ENCODE data around the gene FOSL2.
A peak's percentile ranks its signal among the peaks of the same experiment; 100 is the strongest.

Gene FOSL2

DNA sequence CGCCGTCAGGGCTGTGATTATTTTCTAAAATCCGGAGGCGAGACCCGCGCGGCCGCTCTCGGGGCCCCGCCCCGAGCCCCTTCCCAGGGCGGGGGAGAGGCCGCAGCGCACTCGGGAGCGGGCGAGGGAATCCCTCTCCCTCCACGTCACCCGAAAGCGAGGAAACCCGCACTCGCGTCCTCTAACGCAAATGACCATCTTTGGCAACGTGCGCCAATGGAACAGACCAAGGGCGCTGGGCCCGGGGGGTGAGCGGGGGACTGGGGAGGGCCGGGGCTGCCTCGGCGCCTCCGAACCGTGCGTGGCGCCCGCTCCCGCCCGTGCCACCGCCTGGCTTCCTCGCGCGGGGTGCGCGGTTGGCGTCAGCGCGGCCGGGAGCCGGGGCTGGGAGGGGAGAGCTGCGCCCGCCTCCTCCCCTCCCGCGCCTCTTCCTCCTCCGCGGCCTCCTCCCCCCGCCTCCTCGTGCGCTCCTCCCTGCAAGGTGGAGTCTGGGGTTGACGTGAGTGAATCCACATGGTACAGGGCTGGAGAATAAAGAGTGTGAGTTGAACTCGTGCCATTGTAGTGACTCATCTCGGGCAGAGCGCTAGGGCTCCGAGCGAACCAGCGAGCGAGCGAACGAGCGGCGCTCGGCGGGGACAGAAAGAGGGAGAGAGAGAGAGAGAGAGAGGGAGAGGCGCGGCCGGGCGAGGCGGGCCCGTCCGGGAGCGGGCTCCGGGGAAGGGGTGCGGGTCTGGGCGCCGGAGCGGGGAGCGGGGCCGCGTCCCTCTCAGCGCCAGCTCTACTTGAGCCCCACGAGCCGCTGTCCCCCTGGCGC, at the start of gene FOSL2:
Gene FOSL2 (plus strand): TSS at position 562 of the 817 bp plus-strand sequence. CDS start 863 bp downstream, outside the sequence.
- peak; percentile 99 for DNase-seq (ENCODE audit: low read depth)

DNA sequence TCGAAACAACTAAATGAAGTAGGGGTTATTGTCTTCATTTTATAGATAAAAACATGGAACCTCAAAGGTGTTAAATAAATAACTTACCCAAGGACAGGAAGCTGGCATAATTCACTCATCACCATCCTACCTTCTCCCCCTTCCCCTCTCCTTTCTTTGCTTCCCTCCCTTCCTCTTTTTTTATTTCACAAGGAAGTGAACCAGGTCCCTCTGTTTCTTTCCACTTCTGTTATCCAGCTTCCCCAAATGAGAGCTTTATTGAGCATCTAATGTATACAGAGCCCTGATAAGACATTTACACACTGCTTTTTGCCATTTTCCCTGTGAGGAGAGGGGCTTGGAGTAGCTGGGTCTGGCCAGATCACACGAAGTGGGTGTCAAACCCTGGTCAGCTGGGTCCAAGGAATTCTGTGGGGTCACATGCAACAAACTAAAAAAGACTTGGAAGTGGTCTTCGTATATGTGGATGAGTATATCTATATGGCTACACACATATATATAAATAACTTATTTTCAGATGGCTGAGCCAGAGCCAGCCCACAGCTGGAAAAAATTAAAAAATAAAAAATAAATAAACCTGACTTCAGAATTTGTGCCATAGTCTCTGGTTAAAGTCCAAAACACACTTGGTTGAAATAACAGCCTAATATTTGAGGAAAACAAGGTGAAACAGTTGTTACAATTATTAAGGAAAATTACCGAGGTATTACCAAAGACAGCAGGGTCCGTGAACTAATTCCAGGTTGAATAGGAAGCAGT, 49.3 kb upstream of the FOSL2 start:
- no peak for DNase-seq (ENCODE audit: low read depth)

DNA sequence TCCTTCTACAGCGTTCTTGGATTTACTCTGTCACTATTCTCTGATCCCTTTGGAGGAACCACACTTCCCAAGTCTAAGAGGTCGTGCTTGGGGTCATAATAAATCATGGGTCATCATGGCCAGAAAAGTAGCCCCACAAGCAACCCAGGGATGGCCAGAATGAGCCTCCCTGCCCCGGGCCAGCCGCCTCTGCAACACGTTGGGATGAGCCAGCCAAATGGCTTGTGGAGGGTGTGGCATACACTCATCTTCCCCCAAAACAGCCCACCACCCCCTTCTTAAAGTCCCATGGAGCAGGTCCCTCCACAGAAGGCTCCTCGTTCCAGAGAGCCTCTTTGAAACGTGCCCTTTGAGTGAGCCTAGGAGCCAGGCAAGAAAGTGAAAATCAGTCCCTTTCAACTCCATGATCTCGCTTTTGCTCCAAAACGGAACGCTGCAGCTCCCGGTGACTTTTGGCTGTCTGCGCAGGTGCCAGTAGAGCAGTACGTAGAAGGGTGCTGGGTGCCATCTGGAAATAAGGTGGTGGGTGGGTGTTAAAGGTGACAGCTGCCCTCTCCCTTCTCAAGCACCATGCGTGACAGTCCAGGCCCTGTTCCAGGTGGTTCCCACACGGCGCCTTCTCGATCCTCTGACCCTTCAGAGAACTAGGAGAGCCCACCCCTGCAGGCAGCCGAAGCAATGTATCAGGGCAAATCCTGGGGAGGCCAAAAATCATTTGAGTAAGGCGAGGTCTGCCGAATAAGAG, 48.5 kb upstream of the FOSL2 start:
- DNase-seq (ENCODE audit: low read depth) = no peak

DNA sequence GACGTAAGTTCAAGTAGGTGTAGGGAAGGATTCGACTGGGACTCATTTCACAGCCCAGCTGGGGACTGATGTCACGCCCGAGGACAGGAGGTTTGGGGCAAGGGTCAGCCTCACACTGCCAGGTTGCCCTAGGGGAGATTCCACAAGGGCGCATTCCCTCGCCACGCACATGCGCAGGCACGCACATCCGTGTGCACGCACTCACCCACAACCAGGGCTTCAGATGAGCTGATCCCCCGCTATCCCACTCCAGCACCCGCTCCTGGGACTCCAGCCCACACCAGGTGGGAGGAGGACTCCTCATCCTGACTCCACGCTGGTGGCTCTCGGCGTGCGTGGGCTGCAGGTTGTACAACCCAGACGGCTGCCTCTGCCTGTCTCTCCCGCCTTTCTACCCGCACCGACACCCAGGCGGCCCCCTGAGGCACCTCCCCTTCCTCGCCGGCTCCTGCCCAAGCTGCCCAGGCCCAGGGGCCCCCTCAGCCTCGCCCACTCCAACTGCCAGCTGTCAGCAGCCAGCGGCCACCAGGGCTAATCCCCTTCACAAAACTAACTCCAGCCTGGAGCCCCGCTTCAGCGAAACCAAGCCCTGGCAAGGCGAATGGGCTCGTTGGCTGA, 47.8 kb upstream of the FOSL2 start:
- DNase-seq (ENCODE audit: low read depth) = no peak

DNA sequence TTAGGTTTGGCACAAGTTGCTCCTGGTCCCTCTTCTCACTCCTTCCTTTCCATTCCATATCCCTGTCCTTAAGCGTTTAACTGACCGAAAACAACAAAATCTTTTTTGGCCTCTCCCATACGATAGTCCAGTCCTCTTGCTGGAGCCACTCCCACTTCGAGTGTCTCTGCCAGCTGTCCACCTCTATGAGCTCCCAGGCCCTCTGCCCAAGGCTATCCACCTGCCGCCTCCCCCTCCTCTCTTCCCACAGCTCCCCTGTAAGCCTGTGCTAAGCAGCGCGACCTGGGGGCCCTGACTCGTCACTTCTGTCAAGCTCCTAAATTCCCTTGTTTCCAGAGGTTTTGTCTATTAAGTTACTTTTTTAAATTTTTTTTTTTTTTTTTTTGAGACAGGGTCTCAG, 47.0 kb upstream of the FOSL2 start:
- DNase-seq (ENCODE audit: low read depth) = no peak

DNA sequence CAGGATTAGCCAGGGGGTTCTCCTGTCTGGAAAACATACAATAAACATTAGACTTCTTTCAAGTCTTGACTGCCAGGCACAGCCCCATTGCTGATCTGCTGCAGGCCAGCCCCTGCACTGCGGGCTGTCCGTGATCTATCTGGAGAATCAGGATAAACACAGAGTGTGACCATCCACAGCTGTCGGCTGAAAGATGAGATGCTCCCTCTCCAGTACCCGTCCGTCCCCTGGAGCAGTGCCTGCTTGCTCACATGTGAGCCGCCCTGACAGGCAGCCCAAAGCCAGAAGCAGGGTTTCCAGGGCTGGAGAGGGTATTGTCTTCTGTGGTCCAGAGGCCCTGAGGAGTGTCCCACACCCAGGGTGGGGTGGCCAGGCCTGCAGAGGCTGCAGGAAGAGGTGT, 46.1 kb upstream of the FOSL2 start:
- DNase-seq (ENCODE audit: low read depth) = no peak

DNA sequence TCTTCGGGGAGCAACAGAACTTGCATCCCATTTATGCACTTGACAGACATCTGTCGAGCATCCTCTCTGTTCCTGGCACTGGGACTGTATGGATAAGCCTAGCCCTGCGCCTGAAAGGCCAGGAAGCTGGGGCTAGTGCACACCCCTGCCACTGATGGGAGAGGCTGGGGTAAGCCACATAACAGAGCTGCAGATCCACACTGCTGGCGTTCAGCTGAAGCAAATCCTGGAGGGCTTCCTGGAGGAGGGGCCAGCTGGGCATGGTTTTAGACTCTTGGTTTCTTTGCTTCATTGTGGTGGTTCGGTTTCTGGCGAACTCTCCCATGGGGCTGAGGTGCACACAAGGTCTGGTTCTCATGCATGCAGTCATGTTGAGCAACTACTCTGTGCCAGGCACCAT, 45.5 kb upstream of the FOSL2 start:
- DNase-seq (ENCODE audit: low read depth) = no peak

DNA sequence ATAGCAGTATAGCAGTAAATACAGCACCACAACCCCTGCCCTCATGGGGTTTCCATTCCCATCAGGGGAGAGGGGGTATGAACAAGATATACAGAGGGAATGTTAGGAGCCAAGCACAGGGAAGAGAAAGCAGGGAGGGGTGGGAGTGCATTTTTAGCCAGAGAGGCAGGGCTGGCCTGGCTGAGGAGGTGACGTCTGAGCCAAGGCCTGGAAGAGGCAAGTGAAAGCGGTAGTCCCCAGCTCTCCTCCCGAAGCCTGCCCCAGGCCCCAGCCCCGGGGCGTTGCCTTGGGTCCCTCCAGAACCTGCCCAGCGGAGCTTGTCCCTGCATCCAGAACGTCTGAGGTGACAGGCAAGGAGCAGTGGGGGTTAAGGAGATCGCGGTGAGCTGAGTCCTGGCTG, 45.1 kb upstream of the FOSL2 start:
- DNase-seq (ENCODE audit: low read depth) = no peak

DNA sequence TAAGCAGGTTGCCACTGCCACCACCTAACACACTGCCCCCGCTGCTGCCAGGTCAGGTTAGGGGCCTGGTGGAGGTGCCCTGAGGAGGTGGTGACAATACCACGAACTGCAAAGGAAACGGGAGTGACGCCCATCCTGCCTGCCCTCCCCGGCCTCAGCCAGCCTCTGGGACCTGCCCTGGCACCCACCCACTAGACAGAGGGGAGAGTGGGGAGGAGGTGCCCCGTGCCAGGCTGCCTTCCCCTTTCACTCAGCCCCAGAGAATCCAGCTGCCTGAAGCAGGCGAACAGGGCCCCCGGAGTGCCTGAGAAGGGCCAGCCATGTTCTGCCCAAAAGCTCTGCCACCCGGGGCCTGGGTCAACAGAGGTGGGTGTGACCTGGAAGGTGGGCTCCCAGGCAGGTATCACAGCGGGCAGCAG, 44.5 kb upstream of the FOSL2 start:
- DNase-seq (ENCODE audit: low read depth) = no peak

DNA sequence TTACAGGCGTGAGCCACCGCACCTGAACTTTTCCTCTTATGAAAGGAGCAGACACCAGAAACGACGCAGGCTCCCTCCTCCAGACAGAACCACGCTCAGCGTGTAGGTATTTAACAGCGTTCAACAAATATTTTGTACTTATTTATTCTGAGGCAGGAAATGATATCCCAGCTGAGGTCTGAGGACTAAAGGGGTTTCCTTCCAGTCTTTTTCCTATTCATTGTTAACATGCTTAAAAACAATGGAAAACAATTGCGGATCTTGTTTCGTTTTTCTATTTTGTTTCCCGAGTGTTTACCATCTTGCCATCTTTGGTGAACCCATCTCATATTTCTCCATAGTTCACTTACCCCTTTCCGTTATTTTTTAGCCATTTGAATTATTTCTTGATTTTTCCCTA, 43.7 kb upstream of the FOSL2 start:
- no peak for DNase-seq (ENCODE audit: low read depth)

DNA sequence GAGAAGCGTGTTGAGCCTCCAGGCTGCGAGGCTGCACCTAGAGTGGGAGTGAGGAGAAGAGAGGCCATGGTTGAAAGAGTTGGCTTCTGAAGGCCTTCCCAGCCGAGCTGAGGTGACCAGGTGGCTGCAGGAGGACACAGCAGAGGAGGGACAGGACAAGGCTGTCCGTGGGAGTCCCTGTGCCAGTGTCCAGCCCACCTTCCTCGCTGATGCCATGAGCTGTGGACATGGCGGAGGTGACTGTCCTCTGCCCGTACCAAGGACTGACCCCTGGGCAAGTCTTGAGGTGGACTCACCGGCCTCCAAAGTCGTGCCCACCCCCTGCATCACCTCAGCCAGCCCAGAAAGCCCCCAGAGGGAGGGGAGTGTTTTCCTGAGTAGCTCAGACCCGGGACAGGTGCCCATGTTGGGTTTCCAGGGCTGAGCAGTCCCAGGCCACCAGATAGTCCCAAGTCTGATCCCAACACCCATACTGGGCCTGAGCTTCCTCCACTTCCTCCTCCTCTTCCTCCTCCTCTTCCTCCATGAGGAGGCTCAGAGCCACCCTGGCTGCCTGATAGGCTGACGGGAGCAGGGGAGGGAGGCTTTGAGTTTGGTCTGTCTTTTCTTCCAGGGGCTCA, 43.0 kb upstream of the FOSL2 start:
- no peak for DNase-seq (ENCODE audit: low read depth)

DNA sequence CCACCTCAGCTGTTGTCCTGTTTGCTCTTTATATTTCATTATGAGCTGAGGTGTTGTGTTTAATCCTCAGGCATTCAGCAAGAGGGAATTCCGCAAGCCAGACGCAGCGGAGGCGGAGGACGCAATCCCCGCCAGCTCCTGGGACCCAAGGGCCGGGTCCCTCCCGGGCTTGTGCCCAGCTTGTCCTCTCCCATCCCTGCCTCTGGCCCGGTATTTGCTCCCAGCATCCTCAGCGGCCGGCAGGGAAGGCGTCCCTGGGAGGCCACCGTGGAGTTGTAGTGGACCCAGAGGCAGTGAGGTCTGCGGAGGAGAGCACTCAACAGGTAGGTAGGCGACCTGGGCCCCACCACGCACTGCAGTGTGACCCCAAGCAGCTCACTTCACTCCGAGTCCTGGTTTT, 42.5 kb upstream of the FOSL2 start:
- no peak for DNase-seq (ENCODE audit: low read depth)

DNA sequence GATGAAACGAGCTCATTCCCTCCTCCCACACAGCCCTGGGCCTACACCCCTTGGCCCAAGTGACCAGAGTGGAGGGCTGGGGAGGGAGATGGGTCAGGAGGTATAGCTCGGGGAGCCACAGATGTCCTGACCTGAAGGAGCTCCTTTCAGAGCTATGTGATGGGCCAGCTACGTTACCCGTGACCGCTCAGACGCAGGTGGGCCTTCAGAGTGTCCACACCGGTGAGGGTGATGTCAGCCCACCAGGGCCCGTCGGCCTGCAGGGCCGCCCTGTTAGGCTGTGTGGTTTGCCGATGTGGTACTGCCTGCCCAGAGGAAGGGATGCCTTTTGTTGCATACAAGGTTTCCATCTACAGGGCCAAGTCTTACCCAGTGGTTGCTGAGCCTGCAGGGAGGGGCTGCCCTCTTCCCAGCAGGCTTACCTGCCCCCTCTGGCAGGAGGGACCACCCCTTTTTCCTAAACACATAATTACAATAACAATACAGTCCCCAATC, 41.8 kb upstream of the FOSL2 start:
- no peak for DNase-seq (ENCODE audit: low read depth)

DNA sequence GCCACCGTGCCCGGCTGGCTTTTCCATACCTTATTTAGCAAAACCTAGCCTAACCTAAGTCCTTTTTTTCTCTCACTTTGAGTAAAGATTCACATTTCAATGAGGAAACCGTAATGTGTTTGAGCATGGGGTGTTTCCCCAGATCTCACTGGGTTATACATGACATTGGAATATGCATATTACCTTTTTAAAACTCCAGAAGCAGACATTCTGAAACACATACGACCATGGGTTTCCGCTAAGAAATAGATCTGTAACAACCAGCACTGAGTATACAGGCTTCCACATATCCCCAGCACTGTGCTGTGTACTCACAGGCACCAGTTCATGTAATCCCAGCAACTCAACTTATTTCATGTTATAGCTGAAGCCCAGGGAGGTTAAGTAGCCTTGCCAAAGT, 41.0 kb upstream of the FOSL2 start:
- no peak for DNase-seq (ENCODE audit: low read depth)

DNA sequence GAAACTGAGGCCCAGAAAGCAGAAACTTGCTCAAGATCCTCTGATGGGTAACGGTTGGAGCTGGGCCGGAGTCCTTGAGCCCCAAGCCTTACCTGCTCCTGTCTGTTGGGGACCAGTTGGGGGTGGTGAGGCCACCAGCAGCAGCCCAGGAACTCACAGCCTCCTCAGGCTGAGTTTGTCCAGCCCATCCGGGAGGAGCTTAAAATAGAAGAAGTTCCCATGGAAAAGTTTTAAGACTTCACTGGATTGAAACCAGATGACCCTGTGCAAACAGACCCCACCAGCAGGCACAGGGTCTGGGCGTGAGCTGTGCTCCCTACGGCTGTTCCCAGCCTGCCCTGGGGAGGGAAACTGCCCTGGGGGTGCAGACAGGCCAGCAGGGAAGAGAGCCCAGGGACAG, 40.6 kb upstream of the FOSL2 start:
- no peak for DNase-seq (ENCODE audit: low read depth)

DNA sequence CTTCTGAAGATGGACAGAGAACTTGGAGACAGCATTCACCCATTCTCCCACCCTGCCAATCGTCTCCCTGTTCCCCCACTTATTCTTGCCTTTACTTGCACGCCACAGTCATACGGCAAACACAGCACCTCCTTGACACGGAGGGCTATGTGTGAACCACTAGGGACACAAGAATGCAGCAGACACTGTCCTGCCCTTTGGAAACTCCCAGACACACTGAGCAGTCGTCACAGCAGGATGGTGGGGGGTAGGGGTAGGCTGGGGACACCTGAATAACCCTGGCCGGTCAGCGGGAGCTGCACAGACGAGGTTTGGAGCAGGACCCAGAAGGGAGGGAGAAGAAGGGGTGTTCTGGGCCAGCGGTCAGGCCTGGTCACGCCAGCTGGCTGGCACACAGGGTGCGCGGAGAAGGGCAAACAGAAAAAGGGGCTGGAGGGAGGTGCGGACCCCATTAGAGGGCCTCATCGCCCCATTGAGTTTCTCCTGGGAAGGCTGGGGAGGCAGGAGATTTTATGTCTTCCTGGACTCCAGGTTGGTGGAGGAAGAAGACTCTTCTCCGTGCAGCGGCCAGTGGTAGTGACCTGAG, 40.0 kb upstream of the FOSL2 start:
- DNase-seq (ENCODE audit: low read depth) = no peak

DNA sequence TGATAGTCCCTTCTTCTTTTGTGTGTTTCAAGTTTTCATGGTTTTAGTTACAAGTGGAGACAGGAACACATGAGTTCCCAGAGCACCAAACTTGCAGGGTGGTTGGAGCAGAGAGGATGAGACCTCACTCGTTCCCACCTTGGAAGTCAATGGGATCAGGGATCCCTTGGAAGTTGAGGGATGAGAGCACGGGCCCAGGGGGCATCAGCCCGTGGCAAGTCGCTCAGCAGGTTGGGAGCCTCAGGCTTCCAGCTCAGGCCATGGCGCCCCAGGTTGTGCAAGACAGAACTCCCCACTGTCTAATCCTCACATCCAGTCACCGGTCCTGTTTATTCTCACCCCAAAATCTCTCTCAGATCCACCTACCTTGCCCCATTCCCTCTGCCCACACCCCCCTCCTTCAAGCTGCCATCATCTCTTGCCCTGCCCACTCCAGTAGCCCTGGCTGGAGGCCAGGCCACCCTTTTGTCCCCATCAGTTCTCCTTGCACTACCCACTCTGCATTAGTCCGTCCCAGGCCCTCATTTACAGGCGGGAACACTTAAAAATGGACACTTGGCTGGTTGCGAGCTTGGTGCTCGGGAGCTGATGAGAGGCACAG, 37.6 kb upstream of the FOSL2 start:
- no peak for DNase-seq (ENCODE audit: low read depth)

DNA sequence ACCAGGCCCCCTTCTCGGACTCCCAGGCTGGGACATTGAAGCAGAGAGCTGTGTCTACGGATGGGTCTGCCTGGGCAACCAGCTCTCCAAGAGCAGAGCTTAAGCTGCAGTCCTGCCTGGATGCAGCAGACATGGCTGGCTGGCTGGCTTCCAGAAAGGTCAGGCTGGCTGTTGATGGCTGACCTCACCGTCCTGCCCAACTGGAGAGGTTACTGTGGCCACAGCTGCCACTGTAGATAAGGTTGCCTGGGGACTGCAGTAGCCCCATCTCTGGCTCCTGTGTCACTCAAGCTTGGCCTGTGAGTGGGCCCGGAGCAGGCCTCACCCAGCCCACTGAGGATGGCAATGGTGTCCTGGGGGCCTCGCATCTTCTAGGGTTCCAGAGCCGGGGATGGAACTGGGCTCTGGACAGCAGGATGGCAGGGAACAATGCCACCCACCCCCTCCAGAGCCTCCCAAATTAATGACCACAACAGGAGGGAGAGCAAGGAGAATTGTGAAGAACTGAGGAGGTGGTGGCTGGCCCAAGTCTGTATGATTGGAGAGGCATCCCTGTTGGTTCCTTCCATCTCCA, 37.0 kb upstream of the FOSL2 start:
- DNase-seq (ENCODE audit: low read depth) = no peak

DNA sequence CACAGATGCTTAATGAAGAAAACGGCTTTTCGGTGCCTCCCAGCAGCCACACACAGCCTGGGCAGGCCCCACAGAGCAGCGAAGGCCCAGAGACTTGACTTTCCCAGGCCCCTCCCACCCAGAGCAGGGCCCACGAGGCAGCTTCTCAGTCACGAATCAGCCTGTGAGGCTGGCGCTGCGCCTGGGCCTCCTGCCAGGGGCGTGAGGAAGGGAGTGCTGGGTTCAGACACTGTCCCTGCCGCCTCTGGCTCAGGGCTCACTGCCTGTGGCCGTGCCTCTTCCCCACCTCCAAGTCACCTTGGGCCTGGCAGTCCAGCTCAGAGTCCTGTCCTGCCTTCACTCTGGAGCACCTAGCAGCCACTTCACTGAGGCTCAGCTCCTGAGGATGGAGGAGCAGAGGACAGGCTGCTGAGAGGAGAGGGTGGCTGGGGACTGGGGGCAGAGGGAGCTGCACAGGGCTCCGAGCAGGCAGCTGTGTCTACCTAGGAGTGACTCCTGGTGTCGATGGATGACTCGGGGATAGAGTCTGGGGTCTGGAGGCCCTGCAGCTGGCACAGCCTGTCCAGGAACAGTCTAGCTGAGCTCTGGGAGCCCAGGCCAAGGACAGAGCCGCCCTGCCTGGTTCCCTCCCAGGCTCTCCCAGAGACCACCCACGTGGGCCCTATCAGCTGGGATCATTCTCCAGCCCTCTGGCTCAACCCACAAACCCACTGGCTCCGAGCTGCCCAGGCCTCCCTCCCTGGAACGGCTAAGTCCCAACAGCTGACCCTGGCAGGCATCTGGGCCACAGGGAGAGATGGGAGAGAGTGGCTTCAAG, 36.4 kb upstream of the FOSL2 start:
- DNase-seq (ENCODE audit: low read depth) = no peak

DNA sequence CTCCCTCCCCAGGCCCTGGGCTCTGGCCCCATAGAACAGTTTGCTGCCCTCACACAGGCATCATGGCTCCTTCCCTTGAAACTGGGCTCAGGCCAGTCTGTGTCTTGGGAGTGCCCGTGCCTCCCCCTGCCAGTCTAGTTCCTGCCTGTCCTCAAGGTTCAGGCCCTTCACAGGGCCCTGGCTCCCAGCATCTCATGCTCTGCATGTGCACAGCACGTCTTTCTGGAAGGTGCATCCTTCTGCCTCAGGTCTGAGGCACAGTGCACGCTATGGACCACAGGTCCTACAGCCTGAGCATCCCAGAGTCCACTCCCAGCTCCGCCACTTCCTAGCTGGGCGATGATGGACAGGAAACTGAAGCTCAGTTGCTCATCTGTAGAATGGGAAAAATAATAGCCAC, 35.6 kb upstream of the FOSL2 start:
- DNase-seq (ENCODE audit: low read depth) = no peak
